Tibial nerve (tissue), 3 donors: ENCODE data around the gene TRPV2.

Experiments
- EP300 ChIP-seq, 2 donors: sonication (generic); formaldehyde crosslinking; IDR thresholded peaks; one replicate each; pipeline ENCODE4 v1.6.1; 2017; ENCODE audit warnings: antibody characterized with exemption in 2 of 2, mild to moderate bottlenecking in 1 of 2
- POLR2A ChIP-seq, 2 donors: fragments of 450-650 bp; IDR thresholded peaks; one replicate each; pipeline ENCODE4 v1.6.1; 2017; ENCODE audit warnings: antibody characterized with exemption in 2 of 2, mild to moderate bottlenecking in 2 of 2, moderate library complexity in 2 of 2

DNA sequence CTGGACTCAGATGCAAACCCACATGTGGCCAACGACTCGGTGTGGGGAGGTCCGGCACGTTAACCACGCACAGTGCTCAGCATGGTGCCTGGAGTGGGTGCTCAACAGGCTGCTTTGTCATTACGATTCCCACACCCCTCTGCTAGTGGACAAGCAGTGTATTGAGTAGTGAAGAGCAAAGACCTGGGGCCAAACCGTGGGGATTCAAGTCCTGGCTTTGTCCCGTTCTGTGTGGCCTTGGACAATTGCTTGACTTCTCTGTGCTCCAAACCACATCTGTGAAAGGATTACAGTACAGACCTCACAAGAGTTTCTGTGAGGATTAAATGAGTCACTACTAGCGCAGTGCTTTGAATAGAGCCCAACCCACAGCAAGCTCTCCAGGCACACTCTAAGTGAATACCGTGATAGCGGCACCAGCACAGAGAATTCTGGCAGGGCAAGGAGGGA lies 33.8 kb downstream of the TRPV2 start:
- TF ChIP-seq EP300 (IDR thresholded peaks at IDR 0.05) (no peak), POLR2A (IDR thresholded peaks at IDR 0.05) (no peak)
